Natural killer cell (primary cell): ENCODE results near the gene CCDC138. TPM values are rescaled to one million over a fixed set of nuclear protein-coding genes. Genes with fewer than 3 reads are reported as not detected.

Source experiments
- ATAC-seq, 3 donors: fragments of 150-1000 bp in 2 of 3; fragments of 200-7000 bp in 1 of 3; cut with Tn5 transposase; 1 replicate in 1 of 3; 2 replicates in 2 of 3; pipeline ENCODE4 v1.10.0; 2021; ENCODE audit warnings: mild to moderate bottlenecking in 2 of 3, moderate library complexity in 2 of 3
- DNase-seq, 2 donors: peaks; one replicate each; pipeline versions ENCODE4 v3.0.0 to v3.0.0-alpha.2; 2013 to 2021; ENCODE audit warnings: mixed read lengths in 1 of 2
- H3K27ac ChIP-seq: one replicate; pipeline ENCODE4 v1.5.1; 2013; ENCODE audit warnings: mild to moderate bottlenecking, low read length
- H3K27me3 ChIP-seq: one replicate; pipeline ENCODE4 v1.6.1; 2013; ENCODE audit warnings: low read length; ENCODE audit not compliant: control insufficient read depth, insufficient read depth
- H3K36me3 ChIP-seq: one replicate; pipeline ENCODE4 v1.6.1; 2013; ENCODE audit warnings: low read length; ENCODE audit not compliant: control insufficient read depth, insufficient read depth
- H3K4me1 ChIP-seq: one replicate; pipeline ENCODE4 v1.6.1; 2013; ENCODE audit warnings: low read length; ENCODE audit not compliant: control insufficient read depth, insufficient read depth
- H3K4me3 ChIP-seq: one replicate; pipeline ENCODE4 v1.5.1; 2013; ENCODE audit warnings: low read length
- H3K9me3 ChIP-seq: one replicate; pipeline ENCODE4 v1.6.1; 2013; ENCODE audit warnings: low read length; ENCODE audit not compliant: control insufficient read depth, insufficient read depth
- H3K27ac Mint-ChIP-seq, 2 donors: one replicate each; pipeline ENCODE4 v1.8.0; 2022; ENCODE audit warnings: mild to moderate bottlenecking in 2 of 2, mixed read lengths in 2 of 2, moderate library complexity in 1 of 2
- H3K27me3 Mint-ChIP-seq, 2 donors: one replicate each; pipeline ENCODE4 v1.8.0; 2022; ENCODE audit warnings: low read depth in 2 of 2, mixed read lengths in 2 of 2
- H3K36me3 Mint-ChIP-seq: one replicate; pipeline ENCODE4 v1.8.0; 2022; ENCODE audit warnings: mixed read lengths
- H3K4me1 Mint-ChIP-seq, 2 donors: one replicate each; pipeline ENCODE4 v1.8.0; 2022; ENCODE audit warnings: mixed read lengths in 2 of 2
- H3K4me3 Mint-ChIP-seq: one replicate; pipeline ENCODE4 v1.8.0; 2022; ENCODE audit warnings: mild to moderate bottlenecking, moderate library complexity, mixed read lengths
- H3K9me3 Mint-ChIP-seq, 2 donors: one replicate each; pipeline ENCODE4 v1.8.0; 2022; ENCODE audit warnings: mixed read lengths in 2 of 2
- WGBS: methylation state at CpG from one replicate; pipeline ENCODE4 v1.1.7; 2013; ENCODE audit warnings: missing lambda C conversion rate; ENCODE audit not compliant: insufficient coverage; 5-methylcytosine and 5-hydroxymethylcytosine counted together
- intact Hi-C: fragments of 100-400 bp; cut with micrococcal nuclease; formaldehyde crosslinking; loops from one replicate; pipeline ENCODE4 v1.14.2; 2022
- total RNA-seq, 4 donors: library from RNA; stranded (reverse); fragments of 120-200 nt in 1 of 4; gene quantifications; one replicate each; pipeline versions ENCODE4 v1.2.3 to v1.2.4, GENCODE V29; 2013 to 2022
- TF ChIP-seq, protein P1 (sequence below): fragments of 200-600 bp; IDR thresholded peaks from one replicate; pipeline ENCODE4 v1.8.0; 2022; ENCODE audit warnings: antibody characterized with exemption

Gene CCDC138
- total RNA-seq, 3 donors from 2014 or later (not counting 1 experiment from before 2014, with no cell fraction given) = 3.8 to 9.3 (median 5.6) TPM

- Histone ChIP-seq H3K4me3 (no peak overlapping the region), H3K27me3 (no peaks in the 10 kb centered on the region), H3K4me1 (no peaks in the 10 kb centered on the region), H3K9me3 (no peaks in the 10 kb centered on the region), H3K27ac (no peak overlapping the region), H3K36me3 (peaks cover 15% of the 10 kb centered on the region)
- intact Hi-C loops = no loop called here
- H3K27ac Mint-ChIP-seq = no peak overlapping the region
- ATAC-seq (no peak), DNase-seq (no peak)
- TF ChIP-seq, protein P1, sequence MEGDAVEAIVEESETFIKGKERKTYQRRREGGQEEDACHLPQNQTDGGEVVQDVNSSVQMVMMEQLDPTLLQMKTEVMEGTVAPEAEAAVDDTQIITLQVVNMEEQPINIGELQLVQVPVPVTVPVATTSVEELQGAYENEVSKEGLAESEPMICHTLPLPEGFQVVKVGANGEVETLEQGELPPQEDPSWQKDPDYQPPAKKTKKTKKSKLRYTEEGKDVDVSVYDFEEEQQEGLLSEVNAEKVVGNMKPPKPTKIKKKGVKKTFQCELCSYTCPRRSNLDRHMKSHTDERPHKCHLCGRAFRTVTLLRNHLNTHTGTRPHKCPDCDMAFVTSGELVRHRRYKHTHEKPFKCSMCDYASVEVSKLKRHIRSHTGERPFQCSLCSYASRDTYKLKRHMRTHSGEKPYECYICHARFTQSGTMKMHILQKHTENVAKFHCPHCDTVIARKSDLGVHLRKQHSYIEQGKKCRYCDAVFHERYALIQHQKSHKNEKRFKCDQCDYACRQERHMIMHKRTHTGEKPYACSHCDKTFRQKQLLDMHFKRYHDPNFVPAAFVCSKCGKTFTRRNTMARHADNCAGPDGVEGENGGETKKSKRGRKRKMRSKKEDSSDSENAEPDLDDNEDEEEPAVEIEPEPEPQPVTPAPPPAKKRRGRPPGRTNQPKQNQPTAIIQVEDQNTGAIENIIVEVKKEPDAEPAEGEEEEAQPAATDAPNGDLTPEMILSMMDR = no peak
- no peaks in the 10 kb centered on the region for H3K36me3 Mint-ChIP-seq
- WGBS = over 99% methylated on average over 7 of the region's 7 CpGs
- H3K4me1 Mint-ChIP-seq = peaks cover 0 to 5% of the 10 kb centered on the region in 2 donors
- no peak overlapping the region for H3K4me3 Mint-ChIP-seq
- no peaks in the 10 kb centered on the region for H3K27me3 Mint-ChIP-seq
- H3K9me3 Mint-ChIP-seq = no peaks in the 10 kb centered on the region
Observed at GRCh38 chr2:108803045-108803736, 16.6 kb downstream of the CCDC138 start.

DNA sequence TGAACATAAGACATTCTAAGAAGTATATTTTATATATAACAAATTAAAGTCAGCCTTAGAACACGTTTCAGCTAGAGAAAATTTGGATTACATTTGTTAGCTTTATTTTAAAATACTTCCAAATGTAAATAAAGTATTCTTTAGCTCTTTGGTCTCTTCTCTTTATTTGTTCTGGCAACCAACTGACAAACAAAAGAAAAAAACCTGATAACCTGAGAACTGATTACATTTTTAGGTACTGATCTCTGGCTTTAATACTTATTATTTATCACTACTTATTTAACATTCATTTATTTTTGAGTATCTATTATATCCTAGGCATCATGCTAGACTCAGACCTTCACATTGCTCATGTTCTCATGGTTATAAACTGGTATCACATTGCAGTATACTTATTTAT, 18.5 kb downstream of the CCDC138 start:
- WGBS = no CpG with 5 or more reads among the region's 1 CpG
- H3K27ac Mint-ChIP-seq = no peak overlapping the region
- TF ChIP-seq, protein P1 = no peak
- H3K4me3 Mint-ChIP-seq = no peak overlapping the region
- H3K9me3 Mint-ChIP-seq = peaks cover 3 to 4% of the 10 kb centered on the region in 2 donors
- no peaks in the 10 kb centered on the region for H3K27me3 Mint-ChIP-seq
- Histone ChIP-seq H3K27ac (no peak overlapping the region), H3K9me3 (no peaks in the 10 kb centered on the region), H3K4me1 (no peaks in the 10 kb centered on the region), H3K36me3 (peaks cover 11% of the 10 kb centered on the region), H3K27me3 (no peaks in the 10 kb centered on the region), H3K4me3 (no peak overlapping the region)
- DNase-seq (no peak), ATAC-seq (no peak)
- peaks cover 15% of the 10 kb centered on the region for H3K36me3 Mint-ChIP-seq
- intact Hi-C loops = no loop called here
- H3K4me1 Mint-ChIP-seq = no peaks in the 10 kb centered on the region

- H3K27me3 ChIP-seq = no peaks in the 10 kb centered on the region
- Mint-ChIP-seq H3K4me1 (no peaks in the 10 kb centered on the region), H3K36me3 (peaks cover 22% of the 10 kb centered on the region), H3K4me3 (no peak overlapping the region), H3K27me3 (no peaks in the 10 kb centered on the region), H3K9me3 (peaks cover 4 to 6% of the 10 kb centered on the region in 2 donors), H3K27ac (no peak overlapping the region)
- no peaks in the 10 kb centered on the region for H3K4me1 ChIP-seq
- ATAC-seq (no peak), DNase-seq (no peak)
- no peak overlapping the region for H3K27ac ChIP-seq
- TF ChIP-seq, protein P1 = no peak
- H3K4me3 ChIP-seq = no peak overlapping the region
- intact Hi-C loops = no loop called here
- H3K9me3 ChIP-seq = no peaks in the 10 kb centered on the region
- WGBS = 75% methylated on average over 1 of the region's 1 CpG
- H3K36me3 ChIP-seq = peaks cover 11% of the 10 kb centered on the region
Observed at GRCh38 chr2:108805782-108806181, 19.2 kb downstream of the CCDC138 start.
